IPS DF 6.9 (cell line): ENCODE results near the gene JAKMIP3.

Experiments
- DNase-seq: peaks from one replicate; pipeline ENCODE4 v3.0.0-alpha.2; 2013; ENCODE audit warnings: low read depth, low spot score
- H3K27ac ChIP-seq: one replicate; pipeline ENCODE4 v1.5.1; 2013; ENCODE audit warnings: low read length, control low read depth
- H3K27me3 ChIP-seq: 2 replicates; pipeline ENCODE4 v1.6.1; 2013; ENCODE audit warnings: mild to moderate bottlenecking, low read length; ENCODE audit not compliant: control insufficient read depth, insufficient read depth
- H3K36me3 ChIP-seq: 2 replicates; pipeline ENCODE4 v1.6.1; 2013; ENCODE audit warnings: low read length; ENCODE audit not compliant: control insufficient read depth, insufficient read depth
- H3K4me1 ChIP-seq: 2 replicates; pipeline ENCODE4 v1.6.1; 2013; ENCODE audit warnings: low read length; ENCODE audit not compliant: control insufficient read depth, insufficient read depth
- H3K4me3 ChIP-seq: 2 replicates; pipeline ENCODE4 v1.5.1; 2013; ENCODE audit warnings: mild to moderate bottlenecking, low read length
- H3K9me3 ChIP-seq: 2 replicates; pipeline ENCODE4 v1.6.1; 2013; ENCODE audit warnings: low read length, inconsistent platforms; ENCODE audit not compliant: control insufficient read depth, insufficient read depth
- WGBS: extraction: QIAGEN DNeasy Blood & Tissue Kit; methylation state at CpG from one replicate; pipeline ENCODE4 v1.1.7; 2013; ENCODE audit warnings: mixed read lengths, missing lambda C conversion rate; ENCODE audit not compliant: insufficient read length, insufficient coverage; 5-methylcytosine and 5-hydroxymethylcytosine counted together

JAKMIP3 gene

DNA sequence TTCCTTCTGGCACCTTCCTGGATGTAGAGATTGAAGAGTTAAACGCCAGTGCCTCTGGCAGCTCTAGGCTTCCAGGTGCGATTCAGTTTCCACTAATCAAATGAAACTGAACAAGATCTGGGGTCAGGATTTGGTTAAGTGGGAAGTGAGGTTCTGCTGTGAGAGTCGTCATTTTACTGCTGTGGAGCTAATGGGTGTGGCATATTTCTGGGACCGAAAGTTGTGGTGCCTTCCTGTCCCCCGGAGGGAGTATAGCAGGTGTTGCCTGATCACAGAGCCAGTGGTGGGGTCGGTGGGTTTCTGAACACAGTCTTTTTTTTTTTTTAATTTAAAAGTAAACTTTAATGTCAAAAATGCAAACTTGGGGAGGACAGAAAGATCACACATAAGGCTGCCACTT is 37.0 kb upstream of the JAKMIP3 start:
- Histone ChIP-seq H3K27ac (no peak overlapping the region), H3K9me3 (no peaks in the 10 kb centered on the region), H3K4me1 (no peaks in the 10 kb centered on the region), H3K36me3 (no peaks in the 10 kb centered on the region), H3K27me3 (peaks cover under 1% of the 10 kb centered on the region; the same call in 1 of the 2 replicates), H3K4me3 (no peak overlapping the region)
- DNase-seq: no peak
- no CpG with 5 or more reads among the region's 6 CpGs for WGBS

DNA sequence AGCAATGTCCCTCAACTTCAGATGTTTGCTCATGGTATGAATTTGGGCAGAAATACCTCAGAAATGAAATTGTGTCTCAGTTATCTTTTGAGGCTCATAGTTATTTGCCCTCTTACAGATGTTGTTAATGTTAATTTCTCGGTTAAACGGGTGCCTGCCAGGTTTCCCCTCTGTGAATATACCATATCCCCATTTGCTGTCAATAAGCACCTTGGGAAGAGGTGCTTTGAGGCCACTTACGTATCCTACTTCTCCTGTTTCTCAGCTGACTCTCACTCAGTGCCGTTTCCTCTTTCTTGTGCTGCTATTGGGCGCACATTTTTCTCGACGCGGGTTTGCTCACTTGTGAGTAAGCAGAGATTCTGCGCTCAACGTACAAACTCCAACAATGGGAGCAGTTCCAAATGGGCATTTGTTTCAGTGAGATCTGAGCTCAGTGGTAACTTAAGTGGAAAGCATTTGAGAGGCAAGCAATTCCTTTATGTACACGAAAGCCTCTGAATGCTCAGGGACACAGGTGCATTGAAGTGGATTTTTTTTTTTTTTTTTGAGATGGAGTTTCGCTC is 34.8 kb upstream of the JAKMIP3 start:
- H3K27ac ChIP-seq: no peak overlapping the region
- DNase-seq: no peak
- WGBS: no CpG with 5 or more reads among the region's 12 CpGs
- H3K27me3 ChIP-seq: peaks cover 16% of the 10 kb centered on the region
- H3K9me3 ChIP-seq: no peaks in the 10 kb centered on the region
- H3K4me1 ChIP-seq: peaks cover 2% of the 10 kb centered on the region; the same call in 1 of the 2 replicates
- H3K4me3 ChIP-seq: no peak overlapping the region
- no peaks in the 10 kb centered on the region for H3K36me3 ChIP-seq

DNA sequence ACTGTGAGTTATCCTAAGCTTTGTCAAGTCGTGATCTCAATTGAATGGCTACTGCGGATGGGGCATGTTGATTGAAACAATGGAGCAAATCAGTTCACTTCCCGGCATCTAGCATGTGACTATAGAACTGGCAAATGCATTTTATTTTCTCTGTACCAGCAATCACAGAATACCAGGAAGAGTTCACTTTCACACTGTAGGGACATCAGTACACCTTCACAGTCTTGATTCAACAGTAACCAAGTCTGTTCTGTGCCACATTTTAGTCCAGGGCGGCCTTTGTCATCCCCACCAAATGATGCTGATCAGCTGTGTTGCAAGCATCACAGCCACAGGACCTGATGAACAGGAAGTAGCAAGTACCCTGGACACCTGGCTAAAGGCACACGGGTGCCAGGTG is 32.1 kb upstream of the JAKMIP3 start:
- no peaks in the 10 kb centered on the region for H3K9me3 ChIP-seq
- H3K27me3 ChIP-seq: peaks cover 18% of the 10 kb centered on the region
- H3K27ac ChIP-seq: no peak overlapping the region
- DNase-seq: no peak
- peaks cover 2% of the 10 kb centered on the region; the same call in 1 of the 2 replicates for H3K4me1 ChIP-seq
- no peak overlapping the region for H3K4me3 ChIP-seq
- no peaks in the 10 kb centered on the region for H3K36me3 ChIP-seq
- no CpG with 5 or more reads among the region's 5 CpGs for WGBS

DNA sequence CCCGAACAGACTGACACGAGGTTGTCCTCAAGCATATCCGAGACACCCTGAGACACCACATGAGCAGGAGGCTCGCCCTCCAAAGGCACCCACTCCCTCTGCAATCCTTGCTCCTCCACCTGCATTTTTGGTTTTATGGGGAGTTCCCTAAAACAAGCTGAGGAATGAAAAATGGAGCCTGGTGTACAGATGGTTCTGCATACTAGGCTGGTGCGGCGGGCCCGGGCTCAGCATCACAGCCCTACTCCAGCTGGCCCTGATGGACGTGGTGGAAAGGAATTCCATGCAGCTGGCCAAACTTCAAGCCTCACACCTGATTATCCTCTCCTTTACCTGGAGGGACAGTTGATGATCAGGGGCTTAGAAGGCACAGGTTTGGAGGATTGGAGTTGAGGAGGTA is 30.3 kb upstream of the JAKMIP3 start:
- peaks cover 18% of the 10 kb centered on the region for H3K27me3 ChIP-seq
- WGBS: no CpG with 5 or more reads among the region's 8 CpGs
- no peak overlapping the region for H3K4me3 ChIP-seq

DNA sequence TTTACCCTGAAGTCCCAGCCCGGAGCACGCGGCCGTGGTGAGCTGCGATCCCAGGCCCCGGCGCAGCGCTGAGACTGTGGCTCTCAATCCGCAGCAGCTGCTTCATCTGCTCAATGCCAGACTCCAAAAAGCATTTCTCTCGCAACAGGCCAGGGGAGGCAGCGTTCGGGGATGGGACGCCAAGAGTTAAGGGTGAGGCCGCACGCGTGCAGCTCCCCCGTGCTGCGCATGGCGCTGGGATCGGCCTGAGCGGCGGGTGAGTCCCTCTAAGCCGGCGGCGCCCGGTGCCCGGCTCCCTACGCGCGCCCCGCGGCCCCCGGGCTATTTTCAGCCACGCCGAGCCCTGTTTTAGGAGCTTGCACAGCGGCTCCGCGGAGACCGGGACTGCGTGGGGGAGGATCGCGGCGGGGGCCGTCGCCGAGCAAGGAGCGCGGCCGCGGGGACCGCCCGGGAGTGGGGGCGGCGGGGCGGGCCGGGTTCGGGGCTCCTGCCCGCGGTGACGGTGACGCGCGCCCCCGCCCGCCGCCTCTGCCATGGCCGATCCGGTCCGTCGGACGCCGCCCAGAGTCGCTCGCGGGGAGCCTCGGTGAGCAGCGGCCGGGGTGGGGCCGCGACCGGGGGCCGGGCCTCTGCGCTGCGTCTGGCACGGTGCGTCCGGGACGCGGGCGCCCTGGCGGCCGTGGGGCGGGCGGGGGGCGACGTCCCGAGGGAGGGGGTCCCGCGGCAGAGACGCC is 29.4 kb upstream of the JAKMIP3 start:
- Histone ChIP-seq H3K27me3 (peaks cover 18% of the 10 kb centered on the region), H3K4me1 (peaks cover 2% of the 10 kb centered on the region; the same call in 1 of the 2 replicates), H3K27ac (no peak overlapping the region), H3K4me3 (peak overlapping the region; percentile 46; the same call in 1 of the 2 replicates), H3K9me3 (no peaks in the 10 kb centered on the region), H3K36me3 (no peaks in the 10 kb centered on the region)
- WGBS: no CpG with 5 or more reads among the region's 100 CpGs
- DNase-seq: no peak

More for the DNA sequence above, 30.3 kb upstream of the JAKMIP3 start:
- DNase-seq: no peak
- Histone ChIP-seq H3K36me3 (no peaks in the 10 kb centered on the region), H3K9me3 (no peaks in the 10 kb centered on the region), H3K27ac (no peak overlapping the region), H3K4me1 (peaks cover 2% of the 10 kb centered on the region; the same call in 1 of the 2 replicates)

DNA sequence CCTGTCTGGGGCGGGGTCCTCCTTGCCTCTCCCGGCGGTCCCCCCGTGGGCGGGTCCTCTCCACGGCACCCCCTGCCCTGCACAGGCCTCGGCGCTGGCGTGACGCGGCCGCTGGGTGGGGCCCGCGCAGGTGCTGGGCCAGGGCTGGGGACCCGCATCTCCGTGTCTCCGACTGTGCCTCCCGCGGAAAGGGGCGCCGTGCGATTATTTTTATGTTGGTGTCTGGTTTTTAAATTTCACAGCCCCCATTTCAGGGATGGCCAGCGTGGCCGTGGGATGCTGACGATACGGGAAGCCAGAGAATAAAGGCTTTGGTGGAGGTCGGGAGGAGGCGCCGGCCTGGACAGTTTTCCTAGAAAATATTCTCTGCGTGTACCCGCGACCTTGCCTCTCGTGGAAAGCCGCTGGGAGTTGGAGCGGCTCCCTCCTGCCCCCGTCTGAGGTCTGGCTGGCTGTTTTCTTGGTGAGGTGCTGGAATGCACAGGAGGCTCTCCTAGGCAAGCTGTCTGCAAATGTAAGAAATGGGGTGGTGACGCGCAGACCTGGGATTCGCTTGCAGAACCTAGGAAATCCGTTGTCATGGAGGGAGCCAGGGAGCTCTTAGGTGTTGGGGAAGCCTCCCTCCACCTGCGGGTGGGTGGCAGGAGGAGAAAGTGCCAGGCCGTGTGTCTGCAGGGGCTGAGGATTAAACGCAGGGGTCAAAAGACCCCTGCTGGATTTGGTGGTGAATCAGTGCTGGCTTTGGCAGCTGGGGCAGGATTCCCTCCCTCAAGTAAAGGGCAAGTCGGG is 28.7 kb upstream of the JAKMIP3 start:
- no peak overlapping the region for H3K27ac ChIP-seq
- no peaks in the 10 kb centered on the region for H3K36me3 ChIP-seq
- H3K9me3 ChIP-seq: no peaks in the 10 kb centered on the region
- no peak for DNase-seq
- H3K4me3 ChIP-seq: peak overlapping the region; percentile 46; the same call in 1 of the 2 replicates
- WGBS: no CpG with 5 or more reads among the region's 44 CpGs
- peaks cover 18% of the 10 kb centered on the region for H3K27me3 ChIP-seq
- peaks cover 2% of the 10 kb centered on the region; the same call in 1 of the 2 replicates for H3K4me1 ChIP-seq

DNA sequence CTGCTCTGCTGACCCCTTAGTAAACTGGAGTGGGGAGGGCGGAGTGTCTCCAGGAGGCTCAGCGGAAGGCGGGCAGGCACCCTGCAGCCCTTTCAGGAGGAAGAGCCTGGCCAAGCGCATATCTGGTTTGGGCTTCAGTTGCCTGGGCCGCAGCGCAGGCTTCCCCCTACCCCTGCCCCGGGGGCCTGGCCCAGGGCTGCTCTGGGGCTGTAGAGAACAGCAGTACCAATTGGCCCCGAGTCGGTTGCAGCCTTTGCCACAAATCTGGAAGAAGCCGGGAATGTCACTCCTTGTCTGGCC is 28.1 kb upstream of the JAKMIP3 start:
- H3K27ac ChIP-seq: no peak overlapping the region
- H3K4me1 ChIP-seq: peaks cover 2% of the 10 kb centered on the region; the same call in 1 of the 2 replicates
- no CpG with 5 or more reads among the region's 10 CpGs for WGBS
- no peaks in the 10 kb centered on the region for H3K9me3 ChIP-seq
- H3K36me3 ChIP-seq: no peaks in the 10 kb centered on the region
- no peak overlapping the region for H3K4me3 ChIP-seq
- no peak for DNase-seq
- peaks cover 18% of the 10 kb centered on the region for H3K27me3 ChIP-seq

DNA sequence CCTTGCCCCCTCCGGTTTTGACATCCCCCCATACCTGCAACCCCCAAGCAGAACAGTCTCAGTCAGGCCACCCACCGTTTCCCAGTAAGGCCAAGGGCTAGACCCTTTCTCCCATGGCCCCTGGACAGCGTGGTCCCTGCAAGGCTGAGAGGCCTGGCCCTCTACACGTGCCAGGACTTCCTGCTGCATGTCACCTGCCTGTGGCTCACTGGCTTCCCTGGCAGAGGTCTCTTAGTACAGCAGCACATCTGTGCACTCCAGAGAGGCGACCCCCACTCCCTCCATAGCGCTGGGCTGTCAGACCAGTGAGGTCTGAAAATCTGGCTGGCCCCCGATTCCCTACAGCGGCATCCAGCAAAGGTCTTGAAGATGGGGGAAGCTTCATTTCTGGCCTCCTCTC is 26.4 kb upstream of the JAKMIP3 start:
- H3K27ac ChIP-seq: no peak overlapping the region
- H3K36me3 ChIP-seq: no peaks in the 10 kb centered on the region
- H3K9me3 ChIP-seq: no peaks in the 10 kb centered on the region
- H3K27me3 ChIP-seq: peaks cover 16% of the 10 kb centered on the region
- no peak overlapping the region for H3K4me3 ChIP-seq
- peaks cover 7% of the 10 kb centered on the region for H3K4me1 ChIP-seq
- WGBS: no CpG with 5 or more reads among the region's 8 CpGs
- no peak for DNase-seq

DNA sequence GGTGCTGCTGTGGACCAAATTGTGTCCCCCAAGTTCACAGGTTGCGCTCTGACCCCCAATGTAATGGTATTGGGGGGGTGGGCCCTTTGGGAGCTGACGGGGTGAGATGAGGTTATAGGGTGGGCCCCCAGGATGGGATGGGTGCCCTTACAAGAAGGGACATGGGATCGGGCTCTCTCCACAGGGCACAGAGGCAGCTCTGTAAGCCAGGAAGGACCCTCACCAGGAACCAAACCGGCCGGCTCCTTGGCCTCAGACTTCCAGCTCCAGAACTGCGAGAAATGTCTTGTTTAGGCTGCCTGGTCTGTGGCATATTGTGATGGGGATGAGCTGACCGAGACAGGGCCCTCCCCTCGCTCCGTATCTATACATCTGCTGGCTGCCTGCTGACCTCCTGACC is 25.7 kb upstream of the JAKMIP3 start:
- no CpG with 5 or more reads among the region's 9 CpGs for WGBS
- no peaks in the 10 kb centered on the region for H3K9me3 ChIP-seq
- no peak overlapping the region for H3K27ac ChIP-seq
- H3K36me3 ChIP-seq: no peaks in the 10 kb centered on the region
- peaks cover 11% of the 10 kb centered on the region for H3K27me3 ChIP-seq
- no peak overlapping the region for H3K4me3 ChIP-seq
- DNase-seq: no peak
- H3K4me1 ChIP-seq: peaks cover 7% of the 10 kb centered on the region

DNA sequence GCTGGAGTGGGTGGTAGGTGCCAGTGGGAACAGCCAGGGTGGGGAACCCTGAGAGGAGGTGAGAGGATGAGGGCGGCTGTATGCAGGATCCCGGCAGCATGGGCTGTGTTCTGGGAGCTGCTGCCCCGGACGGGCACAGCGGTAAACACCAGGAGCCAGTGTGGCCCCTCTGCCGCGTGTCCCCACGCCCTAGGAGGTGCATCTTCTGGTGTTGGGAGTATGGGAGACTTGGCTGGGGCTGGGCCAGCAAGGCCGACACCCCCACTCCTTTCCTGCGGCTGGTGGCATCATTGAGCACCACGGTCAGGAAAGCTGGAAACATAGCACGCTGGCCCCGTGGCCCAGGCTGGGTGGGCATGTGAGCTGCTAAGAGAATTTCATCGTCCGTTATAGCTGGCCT is 24.4 kb upstream of the JAKMIP3 start:
- H3K4me3 ChIP-seq: no peak overlapping the region
- no peaks in the 10 kb centered on the region for H3K9me3 ChIP-seq
- peaks cover 5% of the 10 kb centered on the region; the same call in 1 of the 2 replicates for H3K4me1 ChIP-seq
- no peaks in the 10 kb centered on the region; the same call in 1 of the 2 replicates for H3K27me3 ChIP-seq
- no peaks in the 10 kb centered on the region for H3K36me3 ChIP-seq
- no CpG with 5 or more reads among the region's 15 CpGs for WGBS
- DNase-seq: no peak
- H3K27ac ChIP-seq: no peak overlapping the region
